ENCODE data around the gene SMIM29.

SMIM29 gene

GRCh38 chr6:34284563-34285447 lies 36.0 kb upstream of the SMIM29 start:
- H3K4me3 ChIP-seq (ENCODE audit: low read depth, low read length) = no peak overlapping the region
- peak; percentile 23 for DNase-seq (ENCODE audit: low read depth)
- no peak for TF ChIP-seq CTCF (IDR thresholded peaks at IDR 0.05; ENCODE audit: low read depth, low read length, missing control alignments)
- in situ Hi-C loops (cut with HindIII; ENCODE audit: low sequenced_read_pairs) = no loop called here

GRCh38 chr6:34281702-34282334 lies 33.0 kb upstream of the SMIM29 start:
- DNase-seq (ENCODE audit: low read depth) = no peak
- no peak for TF ChIP-seq CTCF (IDR thresholded peaks at IDR 0.05; ENCODE audit: low read depth, low read length, missing control alignments)
- in situ Hi-C loops (cut with HindIII; ENCODE audit: low sequenced_read_pairs) = no loop called here
- H3K4me3 ChIP-seq (ENCODE audit: low read depth, low read length) = no peak overlapping the region

DNA sequence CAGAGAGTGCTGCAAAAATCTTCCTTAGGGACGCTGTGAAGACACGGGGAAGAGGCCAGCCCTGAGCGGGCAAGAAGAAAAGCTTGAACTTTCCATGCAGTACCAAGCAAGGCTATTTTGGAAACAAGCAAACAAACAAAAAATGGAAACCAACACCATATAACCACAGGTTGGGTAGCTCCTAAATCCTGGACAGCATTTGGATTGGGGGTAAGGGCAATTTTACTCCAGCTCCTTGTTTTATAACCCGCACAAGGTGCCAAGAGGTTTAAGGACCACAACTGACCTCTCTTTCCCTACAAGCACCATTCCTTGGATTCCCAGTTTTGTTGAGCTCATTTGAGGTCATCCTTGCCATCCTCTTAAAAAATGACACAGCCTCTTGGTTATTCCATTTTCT lies 31.4 kb upstream of the SMIM29 start:
- TF ChIP-seq CTCF (IDR thresholded peaks at IDR 0.05; ENCODE audit: low read depth, low read length, missing control alignments) = no peak
- no peak overlapping the region for H3K4me3 ChIP-seq (ENCODE audit: low read depth, low read length)
- in situ Hi-C loops (cut with HindIII; ENCODE audit: low sequenced_read_pairs) = no loop called here
- DNase-seq (ENCODE audit: low read depth) = no peak

- no peak for DNase-seq (ENCODE audit: low read depth)
- TF ChIP-seq CTCF (IDR thresholded peaks at IDR 0.05; ENCODE audit: low read depth, low read length, missing control alignments) = no peak
- in situ Hi-C loops (cut with HindIII; ENCODE audit: low sequenced_read_pairs) = no loop called here
- no peak overlapping the region for H3K4me3 ChIP-seq (ENCODE audit: low read depth, low read length)
Measured at GRCh38 chr6:34278833-34279232, 30.0 kb upstream of the SMIM29 start.

DNA sequence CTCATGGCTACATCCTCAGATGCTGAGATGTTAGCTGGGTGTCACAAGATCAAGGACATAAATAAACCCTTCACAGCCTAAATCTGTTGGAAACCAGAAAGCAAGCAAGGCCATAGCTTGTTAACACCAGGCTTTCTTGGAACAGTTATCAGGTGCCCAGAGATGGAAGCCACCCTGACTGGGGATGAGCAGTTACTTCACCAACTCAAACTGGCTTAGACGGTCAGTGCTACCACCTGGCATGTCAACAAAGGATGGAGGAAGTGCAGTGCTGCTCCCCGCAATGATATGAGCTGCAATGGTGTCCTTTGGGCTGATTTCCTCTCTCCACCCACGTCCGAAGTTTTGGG lies 28.9 kb upstream of the SMIM29 start:
- in situ Hi-C loops (cut with HindIII; ENCODE audit: low sequenced_read_pairs) = no loop called here
- DNase-seq (ENCODE audit: low read depth) = no peak
- TF ChIP-seq CTCF (IDR thresholded peaks at IDR 0.05; ENCODE audit: low read depth, low read length, missing control alignments) = no peak
- H3K4me3 ChIP-seq (ENCODE audit: low read depth, low read length) = no peak overlapping the region

- in situ Hi-C loops (cut with HindIII; ENCODE audit: low sequenced_read_pairs) = no loop called here
- H3K4me3 ChIP-seq (ENCODE audit: low read depth, low read length) = no peak overlapping the region
- no peak for TF ChIP-seq CTCF (IDR thresholded peaks at IDR 0.05; ENCODE audit: low read depth, low read length, missing control alignments)
- DNase-seq (ENCODE audit: low read depth) = no peak
Measured at GRCh38 chr6:34276881-34277762, 28.3 kb upstream of the SMIM29 start.

Measured in astrocyte of the cerebellum (primary cell).